ENCODE data around the gene RUNX1.

Gene RUNX1

DNA sequence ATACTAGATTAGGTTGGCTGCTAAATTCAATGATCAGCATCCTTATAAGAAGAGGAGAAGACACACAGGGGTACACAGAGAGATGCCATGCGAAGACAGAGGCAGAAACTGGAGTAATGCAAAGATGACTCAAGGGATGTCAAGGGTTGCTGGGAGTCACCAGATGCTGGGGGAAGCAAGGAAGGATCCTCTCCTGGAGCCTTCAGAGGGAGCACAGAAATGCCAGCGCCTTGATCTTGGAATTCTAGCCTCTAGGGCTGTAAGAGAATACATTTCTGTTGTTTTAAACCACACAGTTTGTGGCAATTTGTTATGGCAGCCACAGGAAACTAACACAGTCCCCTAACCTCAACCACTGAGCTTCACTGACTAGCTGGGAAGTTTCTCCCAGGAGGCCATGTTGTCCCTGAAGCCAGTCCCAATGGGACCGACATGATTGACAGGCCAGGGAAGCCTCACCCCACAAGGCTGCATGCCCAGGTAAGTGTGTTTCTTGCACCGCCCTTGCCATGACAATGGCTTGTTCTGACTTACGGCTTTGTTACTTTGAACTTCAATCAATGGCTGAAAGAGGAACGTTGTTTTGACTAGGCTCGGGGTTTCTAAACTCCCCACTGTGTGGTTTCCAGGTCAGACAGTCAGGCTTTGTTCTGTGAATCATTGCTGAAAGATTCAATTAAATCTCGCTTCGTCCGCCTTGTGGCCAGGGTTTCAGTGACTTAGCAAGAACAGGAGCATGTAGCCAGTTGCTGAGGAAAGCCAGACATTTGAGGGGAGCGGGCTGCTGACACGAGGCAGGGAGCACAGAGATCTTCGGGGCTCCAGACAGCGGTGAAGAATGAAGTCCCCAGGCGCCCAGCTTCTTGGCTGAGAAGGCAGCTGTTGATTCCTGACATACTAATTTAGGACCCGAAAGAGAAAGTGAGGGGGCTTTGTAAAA, 62.3 kb downstream of the RUNX1 start:
- no peaks in the 10 kb centered on the region for H3K4me1 ChIP-seq (ENCODE audit: insufficient read depth, low read length)
- H2AFZ ChIP-seq (ENCODE audit: low read depth, low read length), result no peak overlapping the region
- H3K9me3 ChIP-seq (ENCODE audit: low read length), result no peaks in the 10 kb centered on the region
- no peak overlapping the region for H3K4me3 ChIP-seq (ENCODE audit: low read length)
- H3K36me3 ChIP-seq (ENCODE audit: insufficient read depth, low read length), result no peaks in the 10 kb centered on the region
- no peaks in the 10 kb centered on the region for H3K27me3 ChIP-seq (ENCODE audit: insufficient read depth, low read length)

DNA sequence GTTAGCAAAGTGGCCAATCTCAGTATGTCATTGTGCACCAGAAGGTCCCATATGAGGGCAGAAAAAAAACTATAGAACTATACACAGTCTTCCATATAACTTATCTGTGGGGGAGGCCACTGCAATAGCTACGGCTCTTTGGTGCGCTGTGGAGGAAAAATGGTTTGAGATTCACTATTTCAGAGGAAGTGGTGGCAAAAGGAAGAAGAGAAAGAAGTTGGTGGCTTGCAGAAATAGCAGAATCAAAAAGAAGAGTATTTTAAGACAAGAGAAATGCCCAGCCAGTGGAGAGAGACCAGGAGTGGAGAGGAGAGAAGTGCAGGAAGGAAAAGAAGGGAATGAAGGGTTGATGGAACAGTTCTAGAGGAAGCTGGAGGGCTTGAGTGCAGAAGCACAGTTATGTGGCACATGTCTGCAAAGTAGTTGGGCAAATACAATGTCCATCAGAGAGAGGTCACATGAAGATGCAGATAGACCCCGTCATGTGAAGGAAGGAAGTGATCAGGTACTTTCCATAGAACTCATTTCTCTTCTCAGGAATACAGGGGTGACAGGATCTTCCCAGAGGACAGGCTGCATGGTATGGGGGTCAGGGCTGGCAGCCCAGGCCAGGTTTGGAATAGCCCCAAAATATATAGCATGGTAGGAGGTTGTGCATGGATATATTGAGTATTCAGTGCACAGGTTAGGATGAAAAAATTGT, 64.6 kb downstream of the RUNX1 start:
- H3K27me3 ChIP-seq (ENCODE audit: insufficient read depth, low read length), result no peaks in the 10 kb centered on the region
- no peaks in the 10 kb centered on the region for H3K4me1 ChIP-seq (ENCODE audit: insufficient read depth, low read length)
- no peak overlapping the region for H3K4me3 ChIP-seq (ENCODE audit: low read length)
- H3K36me3 ChIP-seq (ENCODE audit: insufficient read depth, low read length), result no peaks in the 10 kb centered on the region
- H3K9me3 ChIP-seq (ENCODE audit: low read length), result no peaks in the 10 kb centered on the region
- H2AFZ ChIP-seq (ENCODE audit: low read depth, low read length), result no peak overlapping the region

DNA sequence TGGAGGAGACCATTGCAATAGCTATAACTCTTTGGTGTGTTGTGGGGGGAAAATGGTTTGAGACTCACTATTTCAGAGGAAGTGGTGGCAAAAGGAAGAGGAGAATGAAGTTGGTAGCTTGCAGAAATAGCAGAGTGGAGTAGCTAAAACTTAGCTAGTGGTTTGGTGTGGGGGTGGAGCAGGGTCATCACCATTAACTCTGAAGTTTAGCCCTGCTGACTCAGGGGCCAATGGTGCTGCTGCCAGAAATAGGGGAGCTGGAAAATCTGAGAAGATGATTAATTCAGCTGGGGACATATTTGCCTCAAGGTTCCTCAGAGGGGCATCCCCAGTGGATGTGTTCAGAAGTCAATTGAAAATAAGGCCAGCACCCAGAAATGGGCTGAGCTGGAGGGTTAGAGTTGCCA, 65.4 kb downstream of the RUNX1 start:
- no peak overlapping the region for H3K4me3 ChIP-seq (ENCODE audit: low read length)
- H3K27me3 ChIP-seq (ENCODE audit: insufficient read depth, low read length), result no peaks in the 10 kb centered on the region
- H3K9me3 ChIP-seq (ENCODE audit: low read length), result no peaks in the 10 kb centered on the region
- H3K4me1 ChIP-seq (ENCODE audit: insufficient read depth, low read length), result no peaks in the 10 kb centered on the region
- H2AFZ ChIP-seq (ENCODE audit: low read depth, low read length), result no peak overlapping the region
- H3K36me3 ChIP-seq (ENCODE audit: insufficient read depth, low read length), result no peaks in the 10 kb centered on the region

DNA sequence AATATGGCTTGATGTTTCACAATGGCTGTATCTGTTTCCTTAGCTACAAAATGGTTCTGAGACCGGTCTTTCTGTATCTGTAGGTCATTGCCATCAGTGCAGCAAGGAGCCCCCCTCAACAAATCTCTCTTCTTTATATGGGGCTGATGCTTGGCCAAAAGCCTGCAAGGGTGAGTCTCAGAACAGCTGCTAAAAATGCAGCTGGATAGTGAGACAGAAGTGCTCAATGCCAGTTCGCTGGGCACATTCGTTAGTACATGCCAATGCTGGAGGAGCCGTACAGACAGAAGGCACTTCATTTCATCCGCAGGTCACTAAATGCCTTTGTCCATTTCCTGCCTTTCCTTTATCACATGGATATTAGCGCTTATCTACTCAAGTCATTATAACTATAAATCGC, 67.3 kb downstream of the RUNX1 start:
- Histone ChIP-seq H2AFZ (ENCODE audit: low read depth, low read length) (no peak overlapping the region), H3K4me3 (ENCODE audit: low read length) (no peak overlapping the region), H3K36me3 (ENCODE audit: insufficient read depth, low read length) (no peaks in the 10 kb centered on the region), H3K4me1 (ENCODE audit: insufficient read depth, low read length) (no peaks in the 10 kb centered on the region), H3K27me3 (ENCODE audit: insufficient read depth, low read length) (no peaks in the 10 kb centered on the region), H3K9me3 (ENCODE audit: low read length) (no peaks in the 10 kb centered on the region)

DNA sequence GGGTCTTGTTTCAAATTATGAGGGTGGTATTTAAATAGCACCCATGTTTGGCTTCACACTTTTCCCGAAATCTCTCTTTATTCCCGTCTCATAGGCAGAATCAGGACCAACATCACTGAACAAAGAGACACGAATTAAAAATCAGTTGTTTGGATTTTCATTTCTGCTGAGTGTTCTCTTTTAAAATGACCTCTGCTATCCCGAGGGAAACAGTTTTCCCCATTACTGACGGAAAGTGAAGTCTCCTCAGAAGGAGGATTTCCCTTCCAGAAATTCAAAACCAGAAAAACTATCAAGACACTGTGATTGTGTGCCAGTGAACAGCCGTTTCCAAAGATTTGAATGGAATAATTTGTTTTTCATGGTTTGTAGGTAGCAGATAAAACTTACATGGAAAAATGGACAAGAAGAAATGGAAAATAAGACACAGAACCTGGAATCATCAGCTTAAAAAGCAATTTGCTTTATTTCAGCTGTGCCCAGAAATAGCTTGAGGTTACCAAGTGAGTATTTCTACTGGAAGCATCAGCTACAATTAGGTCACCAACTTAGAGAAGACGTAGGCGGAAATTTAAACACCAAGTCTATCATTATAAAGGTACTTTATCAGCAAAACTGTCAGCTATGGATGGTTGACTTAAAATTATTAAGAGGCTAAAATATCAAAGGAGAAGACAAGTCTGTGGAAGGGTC, 68.5 kb downstream of the RUNX1 start:
- no peaks in the 10 kb centered on the region for H3K9me3 ChIP-seq (ENCODE audit: low read length)
- no peak overlapping the region for H3K4me3 ChIP-seq (ENCODE audit: low read length)
- no peaks in the 10 kb centered on the region for H3K36me3 ChIP-seq (ENCODE audit: insufficient read depth, low read length)
- H3K27me3 ChIP-seq (ENCODE audit: insufficient read depth, low read length), result no peaks in the 10 kb centered on the region
- H2AFZ ChIP-seq (ENCODE audit: low read depth, low read length), result no peak overlapping the region
- H3K4me1 ChIP-seq (ENCODE audit: insufficient read depth, low read length), result no peaks in the 10 kb centered on the region

DNA sequence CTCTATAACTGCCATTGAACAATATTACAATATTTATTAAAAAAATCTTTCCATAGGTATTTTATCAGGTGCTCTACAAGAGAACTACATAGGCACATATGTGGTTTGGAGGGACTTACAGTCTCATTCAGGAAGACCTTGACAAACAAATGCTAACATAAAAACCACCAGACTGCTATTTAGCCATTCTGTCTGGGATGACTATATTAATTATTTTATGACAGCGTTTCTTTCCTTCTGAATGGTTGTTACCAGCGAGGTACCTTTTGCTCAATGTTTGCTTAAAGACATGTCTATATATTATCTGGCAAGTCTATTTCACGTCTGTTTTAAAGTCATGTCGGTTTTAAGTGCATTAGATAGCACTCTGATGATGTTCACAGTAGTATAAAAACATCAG, 69.7 kb downstream of the RUNX1 start:
- Histone ChIP-seq H3K27me3 (ENCODE audit: insufficient read depth, low read length) (no peaks in the 10 kb centered on the region), H2AFZ (ENCODE audit: low read depth, low read length) (no peak overlapping the region), H3K9me3 (ENCODE audit: low read length) (no peaks in the 10 kb centered on the region), H3K4me3 (ENCODE audit: low read length) (no peak overlapping the region), H3K4me1 (ENCODE audit: insufficient read depth, low read length) (no peaks in the 10 kb centered on the region), H3K36me3 (ENCODE audit: insufficient read depth, low read length) (no peaks in the 10 kb centered on the region)

DNA sequence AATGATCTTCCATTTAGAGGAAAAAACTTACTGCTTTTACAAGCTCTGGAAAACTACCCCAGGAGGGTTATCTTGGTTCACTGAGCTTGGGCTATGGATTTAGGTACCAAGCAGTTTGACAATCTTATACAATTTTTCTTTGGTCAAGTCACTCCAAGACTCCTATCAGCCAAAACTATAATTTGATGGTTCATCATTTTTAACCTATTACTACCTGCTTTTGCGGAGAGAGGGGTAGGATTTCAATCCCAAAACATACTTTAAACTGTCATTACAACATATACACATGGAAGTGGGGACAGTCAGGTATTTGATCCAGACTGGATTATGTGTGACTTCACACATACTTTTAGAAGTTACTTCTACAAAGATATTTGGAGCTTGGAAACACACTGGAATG, 71.8 kb downstream of the RUNX1 start:
- Histone ChIP-seq H3K4me1 (ENCODE audit: insufficient read depth, low read length) (no peaks in the 10 kb centered on the region), H3K27me3 (ENCODE audit: insufficient read depth, low read length) (no peaks in the 10 kb centered on the region), H3K36me3 (ENCODE audit: insufficient read depth, low read length) (no peaks in the 10 kb centered on the region), H3K4me3 (ENCODE audit: low read length) (no peak overlapping the region), H2AFZ (ENCODE audit: low read depth, low read length) (no peak overlapping the region), H3K9me3 (ENCODE audit: low read length) (no peaks in the 10 kb centered on the region)

DNA sequence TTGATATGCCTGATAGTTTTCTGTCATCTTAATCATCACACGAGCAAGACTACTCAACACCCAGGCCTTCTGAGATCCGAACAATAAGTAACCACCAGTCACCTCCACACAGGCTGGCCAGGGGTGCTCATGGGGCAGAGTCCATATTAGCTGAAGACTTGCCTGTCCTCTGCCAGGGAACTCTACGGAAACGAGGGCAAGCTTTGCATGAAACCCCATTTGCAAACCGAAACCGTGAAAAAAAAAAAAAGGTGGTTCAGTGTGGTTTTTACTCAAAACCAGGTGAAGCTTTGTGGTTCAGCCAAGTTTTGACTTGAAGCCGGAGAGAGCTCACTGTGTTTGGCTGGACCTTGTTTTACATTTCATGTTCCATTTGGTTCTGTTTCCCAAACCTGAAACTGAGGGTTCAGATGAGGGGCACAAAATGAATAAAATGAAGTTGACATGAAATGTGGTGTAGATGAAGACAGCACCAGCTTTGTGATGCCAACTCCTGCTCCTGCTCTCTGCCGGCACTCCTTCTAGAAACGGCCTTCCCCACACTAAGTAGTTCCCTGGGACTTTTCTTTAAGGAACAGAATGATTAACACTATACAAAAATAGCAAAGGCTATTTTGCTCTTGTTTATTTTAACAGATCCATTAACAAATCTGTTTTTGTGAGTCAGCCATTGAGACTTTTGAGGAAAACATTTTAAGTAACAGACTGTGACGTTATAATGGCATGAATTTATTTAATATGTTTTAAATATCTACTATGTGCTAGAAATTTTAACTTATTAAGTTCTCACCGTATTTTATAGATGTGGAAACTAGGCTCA, 74.7 kb downstream of the RUNX1 start:
- no peaks in the 10 kb centered on the region for H3K4me1 ChIP-seq (ENCODE audit: insufficient read depth, low read length)

DNA sequence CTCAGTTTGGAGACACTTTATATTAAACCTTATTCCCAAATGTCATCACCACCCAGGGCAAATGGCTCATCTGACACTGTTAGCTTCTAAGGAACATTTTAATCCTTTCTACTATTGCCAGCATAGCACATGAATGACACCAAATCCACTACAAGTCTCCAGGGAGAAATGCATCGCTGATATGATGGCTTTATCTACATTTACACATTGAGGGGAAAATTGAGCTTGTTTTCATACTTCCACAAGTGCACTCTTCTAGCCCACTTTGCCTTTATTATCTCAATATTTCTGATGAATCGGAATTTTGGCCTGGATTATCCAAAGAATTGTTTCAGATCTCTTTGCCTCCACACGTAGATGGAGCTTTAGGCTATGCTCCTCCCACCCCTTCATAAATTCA, 75.4 kb downstream of the RUNX1 start:
- Histone ChIP-seq H3K4me3 (ENCODE audit: low read length) (no peak overlapping the region), H3K4me1 (ENCODE audit: insufficient read depth, low read length) (no peaks in the 10 kb centered on the region), H3K36me3 (ENCODE audit: insufficient read depth, low read length) (no peaks in the 10 kb centered on the region), H3K27me3 (ENCODE audit: insufficient read depth, low read length) (no peaks in the 10 kb centered on the region), H2AFZ (ENCODE audit: low read depth, low read length) (no peak overlapping the region), H3K9me3 (ENCODE audit: low read length) (no peaks in the 10 kb centered on the region)

More for the DNA sequence above, 74.7 kb downstream of the RUNX1 start:
- H3K27me3 ChIP-seq (ENCODE audit: insufficient read depth, low read length), result no peaks in the 10 kb centered on the region
- H3K9me3 ChIP-seq (ENCODE audit: low read length), result no peaks in the 10 kb centered on the region
- no peak overlapping the region for H2AFZ ChIP-seq (ENCODE audit: low read depth, low read length)
- no peaks in the 10 kb centered on the region for H3K36me3 ChIP-seq (ENCODE audit: insufficient read depth, low read length)
- H3K4me3 ChIP-seq (ENCODE audit: low read length), result no peak overlapping the region

DNA sequence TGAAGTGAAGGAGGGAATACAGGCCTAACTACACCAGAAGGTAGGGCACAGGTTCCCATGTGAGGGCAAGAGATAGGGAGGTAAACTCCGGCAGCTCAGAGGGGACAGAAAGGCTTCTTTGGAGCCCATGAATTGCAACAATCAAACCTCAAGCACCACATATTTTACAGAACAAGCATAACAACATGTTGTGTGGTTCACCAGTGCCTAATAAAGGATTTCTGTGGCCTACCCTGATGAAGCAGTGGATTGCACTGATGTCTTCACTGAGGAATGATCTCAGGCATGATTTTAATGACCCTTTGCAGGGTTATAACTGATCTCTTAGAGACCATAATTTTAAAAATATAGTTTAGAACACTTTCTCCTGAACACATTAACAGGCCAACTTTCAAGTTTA, 77.4 kb downstream of the RUNX1 start:
- Histone ChIP-seq H2AFZ (ENCODE audit: low read depth, low read length) (no peak overlapping the region), H3K4me1 (ENCODE audit: insufficient read depth, low read length) (no peaks in the 10 kb centered on the region), H3K27me3 (ENCODE audit: insufficient read depth, low read length) (no peaks in the 10 kb centered on the region), H3K4me3 (ENCODE audit: low read length) (no peak overlapping the region), H3K36me3 (ENCODE audit: insufficient read depth, low read length) (no peaks in the 10 kb centered on the region), H3K9me3 (ENCODE audit: low read length) (no peaks in the 10 kb centered on the region)

DNA sequence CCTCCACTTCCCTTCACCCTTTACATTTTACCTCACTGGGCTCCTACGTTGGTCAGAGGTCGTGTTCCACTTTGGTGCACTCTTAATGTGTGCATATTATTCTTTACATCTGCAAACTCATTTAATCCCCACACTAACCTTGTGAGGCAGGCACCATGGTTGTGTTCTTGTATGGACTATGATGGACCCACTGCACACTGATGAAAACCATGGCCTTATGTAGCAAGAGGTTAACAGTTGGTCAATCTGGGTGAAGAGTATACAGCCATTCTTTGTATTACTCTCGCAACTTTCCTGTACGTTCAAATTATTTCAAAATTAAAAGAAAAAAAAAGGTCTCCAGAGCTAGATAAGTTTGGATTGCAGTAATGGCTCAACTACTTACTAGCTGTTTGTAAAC, 78.5 kb downstream of the RUNX1 start:
- Histone ChIP-seq H3K4me1 (ENCODE audit: insufficient read depth, low read length) (no peaks in the 10 kb centered on the region), H3K4me3 (ENCODE audit: low read length) (no peak overlapping the region), H3K36me3 (ENCODE audit: insufficient read depth, low read length) (no peaks in the 10 kb centered on the region)

DNA sequence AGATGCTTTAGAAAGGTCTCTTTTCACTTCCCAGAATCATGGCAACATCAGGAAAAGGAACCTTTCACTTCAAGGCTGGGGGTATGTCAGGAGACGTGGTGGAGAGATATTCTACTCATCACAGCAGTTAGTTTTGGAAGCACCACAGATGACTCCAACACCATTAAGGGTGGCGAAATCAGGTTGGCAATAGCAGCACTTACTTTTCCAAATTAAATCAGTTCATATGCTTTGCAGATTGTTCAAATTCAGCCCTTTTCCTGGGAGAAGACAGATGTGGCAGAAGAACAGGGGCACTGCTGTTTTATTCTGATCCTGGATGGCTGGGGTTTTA, 79.0 kb downstream of the RUNX1 start:
- Histone ChIP-seq H3K36me3 (ENCODE audit: insufficient read depth, low read length) (no peaks in the 10 kb centered on the region), H3K27me3 (ENCODE audit: insufficient read depth, low read length) (no peaks in the 10 kb centered on the region), H3K4me3 (ENCODE audit: low read length) (no peak overlapping the region), H3K9me3 (ENCODE audit: low read length) (no peaks in the 10 kb centered on the region), H2AFZ (ENCODE audit: low read depth, low read length) (no peak overlapping the region), H3K4me1 (ENCODE audit: insufficient read depth, low read length) (no peaks in the 10 kb centered on the region)

More for the DNA sequence above, 78.5 kb downstream of the RUNX1 start:
- Histone ChIP-seq H2AFZ (ENCODE audit: low read depth, low read length) (no peak overlapping the region), H3K27me3 (ENCODE audit: insufficient read depth, low read length) (no peaks in the 10 kb centered on the region), H3K9me3 (ENCODE audit: low read length) (no peaks in the 10 kb centered on the region)

Measured in neuron (in vitro differentiated cells).